Psoas muscle (tissue), 8 donors: ENCODE measurements around the gene TBX4. TPM values are rescaled to one million over a fixed set of nuclear protein-coding genes. Genes with fewer than 3 reads are reported as not detected.

ENCODE experiments used
- ATAC-seq, 4 donors: fragments of 200-7000 bp; cut with Tn5 transposase; one replicate each; pipeline ENCODE4 v1.9.1; 2020; ENCODE audit warnings: moderate library complexity in 3 of 4, mild to moderate bottlenecking in 2 of 4
- DNase-seq, 2 donors: peaks; one replicate each; pipeline ENCODE4 v3.0.0-alpha.2; 2020
- H3K27ac ChIP-seq: fragments of 200-600 bp; one replicate; pipeline ENCODE4 v1.8.0; 2022
- H3K27me3 ChIP-seq, 3 donors: fragments of 200-600 bp in 1 of 3; one replicate each; pipeline versions ENCODE4 v1.6.1 to v1.8.0; 2013 to 2022; ENCODE audit warnings: low read length in 2 of 3, mild to moderate bottlenecking in 2 of 3, moderate library complexity in 1 of 3; ENCODE audit not compliant: insufficient read depth in 3 of 3
- H3K36me3 ChIP-seq, 2 donors: fragments of 200-600 bp in 1 of 2; one replicate each; pipeline versions ENCODE4 v1.6.1 to v1.8.0; 2013 to 2022; ENCODE audit warnings: low read depth in 1 of 2, mild to moderate bottlenecking in 1 of 2, moderate library complexity in 1 of 2; ENCODE audit not compliant: insufficient read depth in 1 of 2
- H3K4me1 ChIP-seq: fragments of 200-600 bp; one replicate; pipeline ENCODE4 v1.8.0; 2022
- H3K4me3 ChIP-seq: fragments of 200-600 bp; one replicate; pipeline ENCODE4 v1.8.0; 2022; ENCODE audit warnings: mild to moderate bottlenecking
- H3K9me3 ChIP-seq: fragments of 200-600 bp; one replicate; pipeline ENCODE4 v1.8.0; 2022
- WGBS, 3 donors: extraction: QIAGEN DNeasy Blood & Tissue Kit; methylation state at CpG; one replicate each; pipeline versions ENCODE4 v1.1.6 to v1.1.7; 2013; 5-methylcytosine and 5-hydroxymethylcytosine counted together
- intact Hi-C, 2 donors: fragments of 100-400 bp; cut with DNase I; formaldehyde crosslinking; loops; one replicate each; pipeline versions ENCODE4 v1.11.0 to v1.14.2; 2022
- polyA plus RNA-seq, 3 donors: library from polyadenylated mRNA; stranded (reverse); fragments of 200-250 nt; gene quantifications; one replicate each; pipeline ENCODE4 v1.2.3, GENCODE V29; 2013
- total RNA-seq, 4 donors: library from RNA; stranded (reverse); fragmentation: NEBNext Ultra II Directional in 2 of 4; extraction: Animal tissue kit (Norgen Biotek cat#: 25700) in 2 of 4; gene quantifications; one replicate each; pipeline versions ENCODE4 v1.2.1 to v1.2.4, GENCODE V29; 2021 to 2023
- TF ChIP-seq, protein P1 (sequence below): fragments of 200-600 bp; IDR thresholded peaks from one replicate; pipeline ENCODE4 v1.8.0; 2022; ENCODE audit warnings: antibody characterized with exemption
- donor health status: healthy with polysubstance abuse.
- donor health status: DM: no; HTN: no; CAD: no; lungs with moderate emphysema.
- donor health status: Bipolar disorder and iron deficiency.
- donor health status: healthy.
- donor health status: DM: yes; HTN: yes; CAD: no.
- donor health status: DM: no; HTN: no; CAD: no.
- donor health status: DM: no; HTN: no; CAD: no.
- donor health status: DM: yes; HTN: yes; CAD: no.

The TBX4 gene
- total and polyA plus RNA-seq, 7 donors, result 0.22 TPM; not detected in 6

- 75 to 91% (median 85%) methylated on average over 4 of the region's 4 CpGs for WGBS, 3 donors
- no peaks in the 10 kb centered on the region for H3K4me1 ChIP-seq
- DNase-seq, result no peak
- no peaks in the 10 kb centered on the region for H3K9me3 ChIP-seq
- TF ChIP-seq, protein P1, sequence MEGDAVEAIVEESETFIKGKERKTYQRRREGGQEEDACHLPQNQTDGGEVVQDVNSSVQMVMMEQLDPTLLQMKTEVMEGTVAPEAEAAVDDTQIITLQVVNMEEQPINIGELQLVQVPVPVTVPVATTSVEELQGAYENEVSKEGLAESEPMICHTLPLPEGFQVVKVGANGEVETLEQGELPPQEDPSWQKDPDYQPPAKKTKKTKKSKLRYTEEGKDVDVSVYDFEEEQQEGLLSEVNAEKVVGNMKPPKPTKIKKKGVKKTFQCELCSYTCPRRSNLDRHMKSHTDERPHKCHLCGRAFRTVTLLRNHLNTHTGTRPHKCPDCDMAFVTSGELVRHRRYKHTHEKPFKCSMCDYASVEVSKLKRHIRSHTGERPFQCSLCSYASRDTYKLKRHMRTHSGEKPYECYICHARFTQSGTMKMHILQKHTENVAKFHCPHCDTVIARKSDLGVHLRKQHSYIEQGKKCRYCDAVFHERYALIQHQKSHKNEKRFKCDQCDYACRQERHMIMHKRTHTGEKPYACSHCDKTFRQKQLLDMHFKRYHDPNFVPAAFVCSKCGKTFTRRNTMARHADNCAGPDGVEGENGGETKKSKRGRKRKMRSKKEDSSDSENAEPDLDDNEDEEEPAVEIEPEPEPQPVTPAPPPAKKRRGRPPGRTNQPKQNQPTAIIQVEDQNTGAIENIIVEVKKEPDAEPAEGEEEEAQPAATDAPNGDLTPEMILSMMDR, result no peak
- intact Hi-C loops, result no loop called here
- H3K36me3 ChIP-seq, result no peaks in the 10 kb centered on the region
- ATAC-seq, result no peak
- no peak overlapping the region for H3K27ac ChIP-seq
- no peak overlapping the region for H3K4me3 ChIP-seq
- peaks cover 0 to 83% (median 45%) of the 10 kb centered on the region in 3 donors for H3K27me3 ChIP-seq
Measured at GRCh38 chr17:61459142-61459809, 7.1 kb downstream of the TBX4 start.

GRCh38 chr17:61459939-61460718, 7.9 kb downstream of the TBX4 start:
- H3K4me3 ChIP-seq, result no peak overlapping the region
- H3K9me3 ChIP-seq, result no peaks in the 10 kb centered on the region
- DNase-seq (no peak), ATAC-seq (no peak)
- no peaks in the 10 kb centered on the region for H3K4me1 ChIP-seq
- intact Hi-C loops, result no loop called here
- 78 to 86% (median 79%) methylated on average over 9 of the region's 9 CpGs for WGBS, 3 donors
- H3K27me3 ChIP-seq, result peaks cover 0 to 78% (median 40%) of the 10 kb centered on the region in 3 donors
- H3K27ac ChIP-seq, result no peak overlapping the region
- no peaks in the 10 kb centered on the region for H3K36me3 ChIP-seq
- TF ChIP-seq, protein P1, result no peak

DNA sequence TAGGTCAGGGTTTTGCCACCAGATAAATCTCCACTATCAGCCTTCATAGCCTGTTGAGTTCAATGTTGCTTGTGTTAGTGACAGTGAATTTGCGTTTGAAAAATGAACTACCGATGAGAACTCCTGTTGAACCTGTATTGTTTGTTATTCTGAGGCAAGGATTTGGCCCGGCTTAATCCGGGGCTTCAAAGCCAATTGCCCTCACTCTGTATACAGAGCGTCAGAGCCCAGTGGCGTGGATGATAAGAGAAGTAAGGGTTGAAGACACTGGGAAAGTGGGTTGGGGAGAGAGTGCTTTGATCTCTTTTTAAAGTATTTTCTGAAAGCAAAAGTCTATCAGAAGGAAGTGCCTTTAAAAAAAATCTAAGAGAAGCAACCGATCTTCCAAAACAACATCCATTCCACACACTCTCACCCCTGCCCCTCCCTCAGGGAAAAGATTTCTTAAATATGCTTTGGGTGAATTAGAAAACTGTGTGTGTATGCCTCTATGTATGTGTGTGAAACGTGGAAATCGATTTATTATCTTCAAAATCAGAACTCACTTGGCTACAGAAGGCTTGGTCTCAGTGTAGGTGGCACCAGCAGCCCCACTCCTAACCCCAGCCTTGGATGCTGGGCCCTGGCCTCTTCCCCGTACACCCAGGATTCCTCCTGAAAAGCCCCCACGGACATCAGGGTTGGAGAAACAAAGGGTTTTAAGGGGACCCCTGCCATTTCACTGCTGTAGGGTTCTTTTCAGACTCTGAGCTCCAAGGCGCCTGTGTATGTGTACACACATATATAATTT, 8.8 kb downstream of the TBX4 start:
- H3K27ac ChIP-seq, result no peak overlapping the region
- H3K36me3 ChIP-seq, result no peaks in the 10 kb centered on the region
- no peak overlapping the region for H3K4me3 ChIP-seq
- H3K27me3 ChIP-seq, result peaks cover 0 to 70% (median 39%) of the 10 kb centered on the region in 3 donors
- 69 to 73% (median 72%) methylated on average over 12 of the region's 12 CpGs for WGBS, 3 donors
- no peak for ATAC-seq
- no peaks in the 10 kb centered on the region for H3K9me3 ChIP-seq
- TF ChIP-seq, protein P1, result no peak
- no peaks in the 10 kb centered on the region for H3K4me1 ChIP-seq
- DNase-seq, result no peak
- intact Hi-C loops, result no loop called here

- Histone ChIP-seq H3K4me3 (peak overlapping the region; percentile 31), H3K27me3 (peaks cover 0 to 64% (median 33%) of the 10 kb centered on the region in 3 donors), H3K9me3 (no peaks in the 10 kb centered on the region), H3K27ac (no peak overlapping the region), H3K36me3 (no peaks in the 10 kb centered on the region), H3K4me1 (no peaks in the 10 kb centered on the region)
- intact Hi-C loops, result no loop called here
- ATAC-seq (no peak), DNase-seq (no peak)
- 26 to 33% (median 33%) methylated on average over 7 of the region's 7 CpGs for WGBS, 3 donors
- TF ChIP-seq, protein P1, result no peak
Measured at GRCh38 chr17:61461586-61461966, 9.4 kb downstream of the TBX4 start.
